Inflammatory macrophage treated with lipopolysaccharide for 1 hour (primary cell): ENCODE measurements around the gene C1orf174.
A peak's percentile ranks its signal among the peaks of the same experiment; 100 is the strongest.

Experiments used
- DNase-seq, 2 donors: peaks; one replicate each; pipeline ENCODE4 v3.0.0-alpha.2; 2020 to 2022

C1orf174 gene

DNA sequence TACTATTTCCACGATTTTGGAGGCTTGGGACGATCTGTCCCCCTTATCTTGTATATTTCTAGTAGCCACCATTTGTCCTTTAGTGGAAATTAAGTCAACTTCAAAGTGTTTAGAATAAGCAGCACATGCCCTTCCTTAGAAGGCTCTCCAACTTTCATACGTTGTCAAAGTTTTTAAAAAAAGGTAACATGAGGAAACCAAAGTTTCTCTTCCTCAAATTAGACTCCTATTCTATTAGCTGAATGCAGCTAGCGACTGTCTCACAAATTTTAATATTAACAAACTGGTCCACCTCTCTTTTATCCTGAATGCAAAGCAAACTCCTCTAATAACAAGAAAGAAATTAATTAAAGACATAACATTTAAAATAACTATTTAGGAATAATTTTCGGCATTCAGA, 6.9 kb downstream of the C1orf174 start:
- no peak for DNase-seq

GRCh38 chr1:3892748-3893147, 7.3 kb downstream of the C1orf174 start:
- no peak for DNase-seq

DNA sequence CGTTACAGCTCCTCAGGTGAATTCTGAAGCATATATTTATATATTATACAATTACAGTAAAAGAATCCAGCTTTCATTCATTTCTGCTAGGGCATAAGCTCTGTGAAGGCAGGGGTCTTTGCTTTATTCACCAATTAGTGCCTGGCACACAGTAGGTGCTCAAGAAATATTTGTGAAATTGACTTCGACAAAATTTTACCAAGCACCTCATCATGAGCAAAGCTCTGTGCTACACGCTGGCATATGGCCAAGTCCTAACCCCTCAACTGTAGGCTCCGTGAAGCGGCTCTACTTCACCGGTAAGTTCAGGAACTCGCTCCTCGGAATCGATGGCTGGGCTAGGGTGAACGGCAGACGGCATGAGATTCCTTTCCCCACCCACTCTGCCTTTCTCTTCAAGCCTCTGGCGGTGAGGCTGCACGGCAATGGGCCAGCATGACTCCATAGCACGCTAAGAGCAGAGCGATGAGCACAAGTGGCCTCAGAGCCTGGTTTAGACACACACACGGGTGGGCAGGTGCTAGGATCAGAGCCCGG, 8.7 kb downstream of the C1orf174 start:
- no peak for DNase-seq

DNA sequence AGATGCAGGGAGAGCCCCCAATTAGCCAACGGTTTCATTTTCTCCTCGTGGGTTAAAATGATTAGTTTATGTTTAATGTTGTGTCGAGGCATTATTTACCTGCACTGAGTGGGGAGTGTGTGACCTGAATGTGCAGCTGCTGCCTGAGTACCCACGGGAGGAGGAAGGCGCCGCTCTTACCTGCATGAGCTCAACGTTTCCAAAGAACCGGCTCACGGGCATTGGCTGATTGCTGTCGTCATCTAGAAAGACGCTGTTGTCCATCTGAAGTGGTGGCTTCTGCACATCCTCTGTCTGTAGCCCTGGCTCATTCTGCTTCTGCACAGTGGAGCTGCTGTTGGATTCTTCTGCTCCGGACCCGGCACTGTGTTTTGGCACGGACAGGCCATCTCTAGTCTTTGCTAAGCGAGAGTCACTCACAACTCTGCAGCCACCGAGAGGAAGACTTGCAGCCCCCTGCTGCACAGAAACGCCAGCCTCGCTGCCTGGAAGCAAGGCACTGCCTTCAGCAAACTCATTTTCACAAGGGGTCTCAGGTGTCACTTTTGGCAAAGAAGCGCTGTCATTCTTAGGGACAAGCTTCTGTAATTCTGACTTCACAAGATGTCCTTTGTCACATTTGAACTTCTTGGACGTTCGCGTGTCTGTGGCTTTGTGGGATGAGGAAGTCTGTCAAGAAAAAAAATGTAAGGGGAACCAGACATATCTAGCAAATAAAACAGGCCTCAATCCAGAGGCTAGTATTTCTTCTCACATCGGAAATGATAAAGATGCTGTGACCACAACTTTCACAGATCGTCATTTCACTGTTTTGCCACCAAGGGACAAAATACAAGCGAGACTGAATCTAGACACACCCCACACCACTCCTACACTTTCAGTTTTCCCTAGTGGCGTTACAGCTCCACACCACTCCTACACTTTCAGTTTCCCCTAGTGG, 9.4 kb downstream of the C1orf174 start:
- DNase-seq, result peak; percentile 68 to 71

- DNase-seq, result peak; percentile 33 to 47
Observed at GRCh38 chr1:3889936-3890335, 10.1 kb downstream of the C1orf174 start.

- no peak for DNase-seq
Observed at GRCh38 chr1:3888301-3888700, 11.8 kb downstream of the C1orf174 start.

- no peak for DNase-seq
Observed at GRCh38 chr1:3886691-3887090, 13.4 kb downstream of the C1orf174 start.

- DNase-seq, result no peak
Observed at GRCh38 chr1:3886106-3886670, 13.9 kb downstream of the C1orf174 start.

DNA sequence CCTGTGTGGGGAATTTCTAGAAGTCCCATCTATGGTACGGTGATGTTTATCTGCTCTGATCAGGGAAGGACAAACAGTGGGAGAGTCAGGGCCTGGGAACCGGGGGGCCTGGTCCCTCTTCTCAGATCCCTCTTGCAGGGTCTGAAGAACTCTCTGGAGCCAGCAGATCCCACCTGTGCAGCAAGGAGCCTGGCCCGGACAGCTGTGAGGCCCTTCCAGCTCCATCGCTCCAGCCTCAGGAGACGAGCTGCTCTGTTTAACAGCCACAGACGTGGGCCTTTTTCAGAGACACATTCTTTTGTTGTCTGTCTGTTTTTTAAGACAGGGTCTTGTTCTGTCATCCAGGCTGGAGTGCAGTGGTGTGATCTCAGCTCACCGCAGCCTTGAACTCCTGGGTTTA, 14.5 kb downstream of the C1orf174 start:
- DNase-seq, result no peak

DNA sequence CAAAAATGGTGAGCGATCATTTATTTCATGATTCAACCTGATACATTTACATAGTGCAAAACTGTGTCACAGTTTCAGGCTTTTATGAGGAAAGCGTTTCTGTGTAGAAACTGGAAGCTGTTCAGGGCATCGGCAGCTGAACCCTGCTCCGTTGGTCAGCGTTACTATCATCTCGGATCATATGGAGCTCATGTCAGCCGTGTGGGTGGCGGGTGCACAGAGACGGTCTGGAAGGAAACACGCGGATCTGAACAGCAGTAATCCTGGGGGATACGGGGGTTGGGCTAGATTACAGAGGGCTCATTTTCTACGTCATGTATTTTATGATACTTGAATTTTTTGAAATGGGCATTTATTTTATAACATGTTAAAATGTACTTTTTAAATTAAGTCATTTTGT, 15.1 kb downstream of the C1orf174 start:
- DNase-seq, result no peak

GRCh38 chr1:3883194-3883925, 16.7 kb downstream of the C1orf174 start:
- DNase-seq, result no peak

- no peak for DNase-seq
Observed at GRCh38 chr1:3881193-3881480, 18.9 kb downstream of the C1orf174 start.

DNA sequence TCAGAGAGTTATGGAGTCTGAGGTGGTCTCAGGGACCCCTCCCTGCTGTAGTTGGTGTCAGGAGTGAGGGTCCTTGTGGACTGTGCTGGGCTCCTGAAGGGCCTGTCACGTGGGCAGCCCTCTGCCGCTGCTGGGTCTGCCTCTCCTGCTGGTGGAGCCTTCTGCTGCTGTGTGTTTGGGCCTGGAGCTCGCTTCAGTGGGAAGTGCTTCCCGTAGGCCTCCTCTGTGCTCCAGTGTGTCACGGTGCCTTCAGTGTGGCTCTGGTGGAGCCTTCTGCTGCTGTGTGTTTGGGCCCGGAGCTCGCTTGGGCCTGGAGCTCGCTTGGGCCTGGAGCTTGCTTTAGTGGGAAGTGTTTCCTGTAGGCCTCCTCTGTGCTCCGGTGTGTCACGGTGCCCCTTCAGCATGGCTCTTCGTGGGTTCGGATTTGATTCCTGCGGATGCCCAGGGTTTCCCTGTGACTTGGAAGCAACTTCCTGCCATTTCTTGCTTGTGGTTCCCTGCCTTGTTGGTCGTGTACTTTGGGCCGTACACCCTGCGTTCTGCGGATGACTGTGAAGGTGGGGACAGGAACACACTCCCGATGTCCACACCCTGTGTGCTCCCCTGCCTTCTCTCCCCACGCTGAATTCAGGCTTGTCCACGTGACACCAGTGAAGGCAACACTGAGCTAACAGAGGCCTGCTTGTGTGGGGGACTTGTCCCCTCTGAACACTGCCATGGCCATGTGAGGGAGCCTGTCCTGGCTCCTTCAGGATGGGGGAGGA, 19.5 kb downstream of the C1orf174 start:
- no peak for DNase-seq

DNA sequence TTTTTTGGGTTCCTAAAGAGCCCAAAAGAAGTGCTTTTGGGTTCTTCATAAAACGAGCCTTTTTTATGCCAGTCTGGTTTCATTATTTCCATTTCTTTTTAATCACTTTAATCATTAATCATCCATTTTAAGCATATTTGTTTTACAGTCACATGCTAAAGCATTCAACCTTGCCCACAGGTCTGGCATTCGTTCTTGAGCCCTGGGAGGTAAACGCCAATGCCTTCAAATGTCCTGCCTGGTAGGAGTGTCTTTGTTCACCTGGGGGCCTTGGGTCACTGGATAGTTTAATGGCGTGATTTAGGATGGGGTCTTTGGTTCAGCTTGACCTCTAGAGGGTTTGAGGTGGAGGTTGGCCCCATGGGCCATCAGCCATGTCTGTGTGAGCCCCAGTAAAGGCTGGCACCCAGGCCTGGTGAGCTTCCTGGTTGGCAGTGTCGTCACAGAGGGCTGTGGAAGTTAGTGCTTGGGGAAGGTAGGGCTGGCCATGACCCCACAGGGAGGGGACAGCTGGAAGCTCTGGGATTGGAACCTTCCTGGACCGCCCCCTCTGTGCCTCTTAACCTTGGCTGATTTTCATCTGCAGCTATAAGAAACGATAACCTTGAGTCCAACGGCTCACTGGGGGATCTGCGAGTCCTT, 20.2 kb downstream of the C1orf174 start:
- DNase-seq, result no peak

DNA sequence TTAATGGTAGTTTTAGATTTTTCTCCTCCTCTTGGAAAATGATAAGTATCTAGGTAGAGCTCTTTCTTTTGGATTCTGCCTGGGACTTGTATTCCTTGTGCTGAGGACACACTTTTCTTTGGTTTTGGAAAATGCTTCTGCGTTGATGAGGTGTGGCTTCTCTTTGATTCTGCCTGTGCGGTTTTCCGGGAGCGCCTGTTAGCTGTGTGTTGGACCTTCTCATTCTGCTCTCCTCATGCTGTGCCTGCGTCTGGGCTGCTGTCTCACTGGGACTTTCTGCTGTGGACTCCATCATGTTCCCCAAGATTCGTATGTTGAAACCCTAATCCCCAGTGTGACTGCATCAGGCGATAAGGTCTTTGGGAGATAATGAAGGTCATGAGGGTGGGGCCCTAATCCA, 21.0 kb downstream of the C1orf174 start:
- no peak for DNase-seq

DNA sequence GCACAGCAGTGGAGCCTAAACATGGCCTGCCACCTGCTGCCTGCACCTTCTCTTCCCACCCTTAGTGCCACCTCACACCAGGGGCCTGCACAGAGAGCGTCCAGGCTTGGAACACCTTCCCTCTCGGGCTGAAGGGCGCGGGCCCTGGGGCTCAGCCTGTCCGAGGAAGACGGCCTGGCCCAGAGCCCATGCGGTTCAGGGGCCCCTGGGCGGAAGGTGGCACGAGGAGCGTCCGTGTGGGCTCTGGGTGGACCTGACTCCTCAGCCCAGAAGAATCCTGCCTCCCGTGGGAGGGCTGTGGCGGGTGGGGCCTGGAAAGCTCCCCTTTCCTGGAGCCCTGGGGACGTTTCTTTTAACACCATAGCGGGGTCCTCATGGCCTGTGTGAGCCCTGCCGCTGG, 23.4 kb downstream of the C1orf174 start:
- no peak for DNase-seq

- DNase-seq, result no peak
Observed at GRCh38 chr1:3874736-3875135, 25.3 kb downstream of the C1orf174 start.

GRCh38 chr1:3872546-3872945, 27.5 kb downstream of the C1orf174 start:
- DNase-seq, result no peak

GRCh38 chr1:3871451-3871805, 28.6 kb downstream of the C1orf174 start:
- DNase-seq, result no peak

DNA sequence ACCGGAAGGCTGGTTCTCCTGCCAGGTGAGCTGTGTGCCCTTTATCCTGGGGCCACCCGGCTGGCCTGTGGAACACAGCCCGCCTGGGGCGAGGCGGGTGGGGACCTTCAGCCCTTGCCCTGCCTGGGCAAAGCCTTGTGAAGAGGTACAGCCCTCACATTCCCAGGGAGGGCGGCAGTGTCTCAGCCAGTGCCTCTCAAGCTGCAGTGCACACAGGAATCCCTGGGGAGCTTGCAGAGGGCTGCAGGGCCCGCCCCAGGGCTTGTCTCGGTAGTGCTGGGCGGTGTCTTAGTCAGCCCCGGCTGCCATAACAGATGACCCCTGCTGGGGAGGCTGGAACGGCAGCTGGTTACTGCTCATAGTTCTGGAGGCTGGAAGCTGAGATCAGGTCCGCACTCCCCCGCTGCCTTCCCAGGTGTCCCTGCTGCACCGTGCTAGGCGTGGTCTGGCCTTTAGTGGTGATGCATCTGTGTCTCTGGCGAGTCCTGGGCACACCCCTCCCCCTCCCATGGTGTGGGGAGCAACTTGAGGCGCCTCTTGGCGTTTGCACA, 30.2 kb downstream of the C1orf174 start:
- DNase-seq, result no peak

DNA sequence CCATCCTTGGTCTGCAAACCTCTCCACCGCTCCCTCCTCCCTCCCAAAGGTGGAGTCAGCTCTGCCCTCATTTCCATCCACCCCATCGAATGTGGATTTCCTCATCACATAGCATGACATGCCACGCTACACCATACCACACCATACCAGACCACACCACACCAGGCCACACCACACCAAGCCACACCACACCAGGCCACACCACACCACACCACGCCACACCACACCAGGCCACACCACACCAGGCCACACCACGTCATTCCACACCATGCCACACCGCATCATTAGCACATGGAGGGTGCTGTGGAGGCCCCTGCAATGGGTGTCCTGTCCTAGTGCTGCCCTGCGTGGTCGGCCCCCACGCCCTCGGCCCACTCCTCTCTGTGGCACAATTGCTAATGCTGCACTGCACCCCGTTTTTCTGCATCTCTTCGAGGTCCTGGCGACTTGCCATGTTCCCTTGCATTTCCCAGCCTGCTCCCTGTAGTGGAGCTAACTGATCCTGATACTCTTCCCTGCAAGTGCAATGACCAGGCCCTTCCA, 31.5 kb downstream of the C1orf174 start:
- DNase-seq, result no peak

GRCh38 chr1:3865606-3866160, 34.4 kb downstream of the C1orf174 start:
- DNase-seq, result no peak
